H54 (cell line): ENCODE measurements around the gene VEGFB.

Source experiments
- DNase-seq: peaks from one replicate; pipeline ENCODE4 v3.0.0; 2011; ENCODE audit warnings: low spot score, mixed read lengths; ENCODE audit not compliant: insufficient read length
- FAIRE-seq: peaks from 3 replicates; lab custom pipeline; 2011; peaks lifted over from hg19 to GRCh38; lab: Jason Lieb, UNC
- POLR2A ChIP-seq: IDR thresholded peaks from 2 replicates; pipeline ENCODE4 v1.6.1; 2011; ENCODE audit warnings: low read depth, mild to moderate bottlenecking, low read length

The VEGFB gene

DNA sequence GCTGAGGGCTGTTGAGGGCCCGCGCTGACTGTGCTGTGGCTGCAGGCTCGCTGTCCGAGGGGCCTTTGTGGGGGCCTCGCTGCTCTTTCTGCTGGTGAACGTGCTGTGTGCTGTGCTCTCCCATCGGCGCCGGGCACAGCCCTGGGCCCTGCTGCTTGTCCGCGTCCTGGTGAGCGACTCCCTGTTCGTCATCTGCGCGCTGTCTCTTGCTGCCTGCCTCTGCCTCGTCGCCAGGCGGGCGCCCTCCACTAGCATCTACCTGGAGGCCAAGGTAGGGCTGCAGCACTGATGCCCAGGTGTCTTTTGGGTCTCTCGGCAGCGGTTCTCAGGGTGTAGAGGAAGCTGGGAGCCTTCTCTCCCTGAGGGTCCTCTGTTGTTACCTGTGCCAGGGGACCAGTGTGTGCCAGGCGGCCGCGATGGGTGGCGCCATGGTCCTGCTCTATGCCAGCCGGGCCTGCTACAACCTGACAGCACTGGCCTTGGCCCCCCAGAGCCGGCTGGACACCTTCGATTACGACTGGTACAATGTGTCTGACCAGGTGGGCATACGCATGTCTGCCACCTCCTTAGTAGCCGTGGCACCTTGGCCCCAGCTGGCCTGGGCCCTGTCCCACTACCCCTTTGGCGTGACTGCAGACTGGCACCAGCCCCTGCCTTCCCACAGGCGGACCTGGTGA, 53.4 kb downstream of the VEGFB start:
- FAIRE-seq (no peak), DNase-seq (no peak)
- TF ChIP-seq POLR2A: no peak

- DNase-seq (no peak), FAIRE-seq (no peak)
- no peak for TF ChIP-seq POLR2A
Observed at GRCh38 chr11:64288353-64288750, 54.0 kb downstream of the VEGFB start.
